ENCODE measurements around the gene TENT4B.
"Not testable (repeated sequence)": the region's sequence is repeated elsewhere in the genome, so short reads cannot be mapped to it uniquely, and the experiment has no call there.

The TENT4B gene

DNA sequence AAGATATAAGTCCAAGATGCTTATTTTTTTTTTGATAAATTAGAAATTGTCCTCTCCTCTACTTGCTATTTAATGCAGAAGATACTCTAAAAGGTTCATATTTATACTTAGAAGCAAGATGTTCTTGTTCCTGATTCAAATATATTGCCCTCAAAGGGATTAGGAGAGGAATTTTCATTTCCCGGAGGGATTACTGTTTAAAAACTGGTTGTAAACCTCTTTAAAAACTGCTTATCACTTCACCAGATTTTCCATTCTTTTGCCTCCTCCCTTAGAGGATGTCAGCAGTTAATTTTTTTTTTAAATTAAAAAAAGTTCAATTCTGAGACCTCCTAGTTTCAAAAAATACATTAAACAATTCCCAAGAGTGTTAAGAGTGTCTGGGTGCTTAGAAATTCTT, 2.8 kb downstream of the TENT4B start:
- DNase-seq: no peak

DNA sequence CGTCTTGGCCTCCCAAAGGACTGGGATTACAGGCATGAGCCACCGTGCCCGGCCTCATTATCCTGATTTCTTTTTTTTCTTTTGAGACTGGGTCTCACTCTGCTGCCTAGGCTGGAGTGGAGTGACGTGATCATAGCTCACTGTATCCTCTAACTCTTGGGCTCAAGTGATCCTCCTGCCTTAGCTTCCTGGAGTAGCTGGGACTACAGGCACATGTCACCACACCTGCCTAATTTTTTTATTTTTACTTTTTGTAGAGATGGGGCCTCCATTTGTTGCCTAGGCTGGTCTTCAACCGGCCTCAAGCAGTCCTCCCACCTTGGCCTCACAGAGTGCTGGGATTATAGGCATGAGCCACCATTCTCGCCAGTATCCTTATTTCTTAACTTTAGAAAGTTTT, 3.5 kb downstream of the TENT4B start:
- DNase-seq: no peak

DNA sequence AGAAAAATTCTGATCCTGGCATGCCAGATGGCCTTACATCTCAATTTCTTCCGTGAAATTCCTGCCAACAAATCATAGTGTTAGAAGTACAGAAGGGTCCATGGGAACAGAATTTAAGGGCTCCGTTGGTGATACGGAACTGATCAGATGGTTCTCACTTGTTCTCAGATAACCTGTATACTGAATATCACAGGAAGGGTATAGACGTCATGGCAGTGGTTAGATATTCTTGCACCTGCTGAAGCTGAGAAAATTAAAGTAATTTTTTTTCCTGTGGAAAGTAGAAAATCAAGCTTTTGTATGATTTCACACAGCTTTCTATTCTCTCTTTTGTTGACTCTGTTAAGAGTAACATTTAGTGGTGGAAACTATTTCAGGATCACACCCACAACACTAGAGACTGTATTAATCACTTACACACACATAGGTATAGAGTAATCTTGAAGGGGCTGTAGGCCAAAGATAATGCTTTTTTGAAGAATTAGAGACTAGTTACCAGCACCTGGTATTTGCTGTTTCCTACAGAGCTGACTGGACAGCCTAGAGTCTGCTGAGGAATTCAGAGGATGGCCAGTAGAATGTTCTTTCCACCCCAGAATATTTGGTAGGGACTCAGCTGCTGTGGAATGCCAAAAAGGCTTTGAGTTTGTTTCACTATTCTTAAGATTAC, 7.5 kb downstream of the TENT4B start:
- no peak for DNase-seq

DNA sequence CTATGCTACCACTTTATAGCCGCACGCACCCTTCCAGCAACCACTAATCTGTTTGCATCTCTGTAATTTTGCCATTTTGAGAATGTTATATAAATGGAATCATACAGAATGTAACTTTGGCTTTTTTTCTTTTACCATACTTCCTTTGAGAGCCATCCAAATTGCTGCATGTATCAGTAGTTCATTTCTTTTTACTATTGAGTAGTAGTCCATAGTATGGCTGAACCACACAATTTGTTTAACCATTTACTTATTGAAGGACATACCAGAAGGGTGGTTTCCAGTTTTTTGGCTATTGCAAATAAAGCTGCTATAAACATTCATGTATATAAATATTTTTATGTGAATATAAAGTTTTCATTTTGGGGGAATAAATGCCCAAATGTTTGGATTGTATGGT, 8.8 kb downstream of the TENT4B start:
- no peak for DNase-seq

DNA sequence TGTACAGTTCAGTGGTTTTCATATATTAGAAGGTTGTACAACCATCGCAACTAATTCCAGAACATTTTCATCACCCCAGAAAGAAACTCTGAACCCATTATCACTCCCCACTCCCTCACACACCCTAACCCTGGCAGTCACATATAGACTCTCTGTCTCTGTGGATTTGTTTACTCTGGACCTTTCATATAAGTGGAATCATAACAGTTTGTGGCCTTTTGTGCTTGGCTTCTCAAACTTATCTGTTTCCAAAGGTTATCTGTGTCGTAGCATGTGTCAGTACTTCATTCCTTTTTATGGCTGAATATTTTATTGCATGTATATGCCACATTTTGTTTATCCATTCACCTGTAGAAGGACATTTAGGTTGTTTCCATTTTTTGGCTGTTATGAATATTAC, 12.4 kb downstream of the TENT4B start:
- no peak for DNase-seq

DNA sequence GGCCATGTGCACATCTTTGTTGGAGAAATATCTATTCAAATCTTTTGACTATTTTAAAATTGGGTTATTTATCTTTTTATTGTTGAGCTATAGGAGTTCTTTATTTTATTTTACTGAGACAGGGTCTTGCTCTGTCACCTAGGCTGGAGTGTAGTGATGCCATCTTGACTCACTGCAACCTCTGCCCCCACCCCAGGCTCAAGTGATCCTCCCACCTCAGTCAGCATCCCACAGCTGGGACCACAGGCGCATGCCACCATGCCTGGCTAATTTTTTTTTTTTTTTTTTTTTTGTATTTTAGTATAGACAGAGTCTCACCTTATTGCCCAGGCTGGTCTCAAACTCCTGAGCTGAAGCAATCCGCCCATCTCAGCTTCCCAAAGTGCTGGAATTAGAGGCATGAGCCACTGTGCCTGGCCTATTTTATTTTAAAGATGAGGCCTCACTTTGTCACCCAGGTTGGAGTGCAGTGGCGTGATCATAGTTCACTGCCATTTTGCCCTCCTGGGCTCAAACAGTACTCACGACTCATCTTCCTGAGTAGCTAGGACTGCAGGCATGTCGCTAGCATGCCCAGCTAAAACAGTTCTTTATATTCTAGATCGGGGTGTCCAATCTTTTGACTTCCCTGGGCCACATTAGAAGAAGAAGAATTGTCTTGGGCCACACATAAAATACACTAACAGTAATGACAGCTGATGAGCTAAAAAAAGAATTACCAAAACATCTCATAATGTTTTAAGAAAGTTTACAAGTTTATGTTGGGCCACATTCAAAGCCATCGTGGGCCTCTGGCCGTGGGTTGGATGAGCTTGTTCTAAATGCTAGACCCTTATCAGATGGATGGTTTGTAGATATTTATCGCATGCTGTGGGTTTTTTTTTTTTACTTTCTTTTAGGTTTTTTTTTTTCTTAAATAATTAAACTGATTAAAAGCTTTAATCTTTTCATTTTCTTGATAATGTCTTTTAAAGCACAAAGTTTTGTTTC, 13.7 kb downstream of the TENT4B start:
- DNase-seq: no peak

DNA sequence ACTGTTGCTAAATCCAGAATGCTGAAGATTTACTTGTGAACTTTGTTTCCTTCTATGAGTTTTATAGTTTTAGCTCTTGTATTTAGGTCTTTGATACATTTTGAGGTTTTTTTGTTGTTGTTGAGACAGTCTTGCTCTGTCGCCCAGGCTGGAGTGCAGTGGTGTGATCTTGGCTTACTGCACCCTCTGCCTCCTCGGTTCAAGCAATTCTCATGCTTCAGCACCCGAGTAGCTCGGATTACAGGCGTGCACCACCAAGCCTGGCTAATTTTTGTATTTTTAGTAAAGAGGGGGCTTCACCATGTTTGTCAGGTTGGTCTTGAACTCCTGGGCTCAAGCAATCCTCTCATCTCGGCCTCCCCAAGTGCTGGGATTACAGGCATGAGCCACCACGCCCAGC, 14.4 kb downstream of the TENT4B start:
- DNase-seq: no peak

DNA sequence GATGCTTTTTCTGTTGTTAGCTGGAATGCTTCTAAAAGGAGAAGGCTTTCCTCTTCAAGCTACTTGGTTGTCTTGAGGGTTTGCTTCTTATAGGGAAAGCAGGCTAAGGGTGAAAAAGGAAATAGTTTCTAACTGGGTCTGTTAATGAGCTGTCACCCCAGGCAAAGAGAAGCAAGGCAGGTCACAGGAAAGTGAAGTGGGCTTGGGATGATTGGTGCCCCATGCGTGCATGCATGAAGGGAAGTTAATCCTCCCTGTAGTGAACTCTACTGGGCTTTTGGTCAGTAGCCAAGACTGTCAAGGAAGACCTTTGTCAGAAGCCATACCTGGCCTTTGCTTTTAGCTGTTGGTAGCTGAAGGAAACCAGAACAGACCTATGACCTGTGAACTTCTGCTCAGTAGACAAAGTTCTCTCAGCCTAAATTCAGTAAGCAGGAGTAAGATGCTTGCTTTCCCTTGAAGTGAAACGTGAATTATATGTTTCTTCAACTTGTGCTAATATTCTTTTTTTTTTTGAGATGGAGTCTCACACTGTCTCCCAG, 16.5 kb downstream of the TENT4B start:
- no peak for DNase-seq

DNA sequence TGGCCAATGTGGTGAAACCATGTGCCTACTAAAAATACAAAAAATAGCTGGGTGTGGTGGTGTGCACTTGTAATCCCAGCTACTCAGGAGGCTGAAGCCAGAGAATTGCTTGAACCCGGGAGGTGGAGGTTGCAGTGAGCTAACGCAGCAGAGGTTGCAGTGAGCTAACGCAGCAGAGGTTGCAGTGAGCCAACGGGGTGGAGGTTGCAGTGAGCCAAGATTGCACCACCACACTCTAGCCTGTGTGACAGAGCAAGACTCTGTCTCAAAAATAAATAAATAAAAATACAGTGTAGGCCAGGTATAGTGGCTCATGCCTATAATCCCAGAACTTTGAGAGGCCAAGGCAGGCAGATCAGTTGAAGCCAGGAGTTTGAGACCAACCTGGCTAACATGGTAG, 18.7 kb downstream of the TENT4B start:
- DNase-seq: not testable (repeated sequence)

DNA sequence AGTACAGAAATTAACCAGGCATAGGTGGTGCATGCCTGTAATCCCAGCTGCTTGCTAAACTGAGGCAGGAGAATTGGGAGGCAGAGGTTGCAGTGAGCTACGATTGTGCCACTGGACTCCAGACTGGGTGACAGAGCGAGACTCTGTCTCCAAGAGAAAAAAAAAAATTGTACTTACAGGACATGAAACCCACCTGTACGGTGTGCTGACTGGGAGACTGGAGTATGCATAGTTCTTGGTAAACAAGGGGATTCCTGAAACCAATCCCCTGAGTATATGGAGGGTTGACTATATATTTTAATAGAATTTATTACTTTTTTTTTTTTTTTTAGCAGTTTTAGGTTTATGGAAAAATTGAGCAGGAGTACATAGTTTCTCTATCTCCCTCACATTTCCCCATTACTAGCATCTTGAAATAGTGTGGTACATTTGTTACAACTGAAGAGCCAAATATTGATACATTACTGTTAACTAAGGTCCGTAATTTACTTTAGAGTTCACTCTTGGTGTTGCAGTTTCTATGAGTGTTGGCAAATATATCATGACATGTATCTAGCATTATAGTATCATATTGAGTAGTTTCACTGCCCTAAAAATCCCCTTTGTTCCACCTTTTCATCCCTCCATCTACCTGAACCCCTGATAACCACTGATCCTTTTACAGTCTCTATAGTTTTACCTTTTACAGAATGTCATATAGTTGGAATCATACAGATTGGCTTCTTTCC, 19.3 kb downstream of the TENT4B start:
- DNase-seq: no peak

DNA sequence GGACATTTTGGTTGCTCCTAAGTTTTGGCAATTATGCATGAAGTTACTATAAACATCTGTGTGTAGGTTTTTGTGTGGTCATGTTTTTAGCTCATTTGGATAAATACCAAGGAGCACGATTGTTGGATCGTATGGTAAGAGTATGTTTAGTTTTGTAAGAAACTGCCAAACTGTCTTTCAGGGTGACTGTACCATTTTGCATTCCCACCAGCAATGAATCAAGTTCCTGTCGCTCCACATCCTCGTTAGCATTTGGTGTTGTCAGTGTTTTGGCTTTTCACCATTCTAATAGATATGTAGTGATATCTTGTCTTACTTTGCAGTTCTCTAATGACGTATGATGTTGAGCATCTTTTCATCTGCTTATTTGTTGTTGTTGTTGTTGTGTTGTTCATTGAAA, 20.2 kb downstream of the TENT4B start:
- no peak for DNase-seq

DNA sequence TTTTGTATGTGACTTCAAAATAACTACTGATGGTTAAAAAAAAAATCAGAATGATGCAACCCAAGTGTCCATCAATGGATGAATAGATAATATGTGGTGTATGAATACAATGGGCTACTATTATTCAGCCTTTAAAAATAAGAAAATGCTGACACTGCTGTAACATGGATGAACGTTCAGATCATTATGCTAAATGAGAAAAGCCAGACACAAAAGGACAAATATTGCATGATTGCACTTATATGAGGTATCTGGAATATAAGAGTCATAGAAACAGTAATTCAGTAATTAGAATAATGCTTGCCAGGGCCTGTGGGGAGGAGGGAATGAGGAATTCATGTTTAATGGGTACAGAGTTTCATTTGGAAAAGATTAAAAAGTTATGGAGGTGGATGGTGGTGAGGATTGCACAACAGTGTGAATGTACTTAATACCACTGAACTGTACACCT, 25.4 kb downstream of the TENT4B start:
- no peak for DNase-seq

DNA sequence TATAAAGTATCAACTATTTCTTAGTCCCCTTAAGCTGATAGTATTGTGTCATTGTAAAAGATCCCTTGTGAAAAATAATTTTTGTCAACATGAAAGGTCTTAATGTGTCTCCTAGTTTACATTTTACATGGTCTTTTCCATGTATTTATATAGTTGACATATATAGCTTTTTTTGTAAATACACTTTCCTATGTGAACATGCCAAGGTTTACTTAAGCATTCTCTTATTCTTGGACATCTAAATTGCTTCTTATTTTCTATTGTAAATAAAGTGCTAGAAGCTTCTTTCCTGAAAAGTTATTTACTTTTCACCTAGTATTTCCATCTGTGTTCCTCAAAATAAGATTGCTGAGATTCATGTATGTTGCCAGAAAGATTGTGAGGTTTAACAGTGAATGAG, 29.3 kb downstream of the TENT4B start:
- DNase-seq: no peak

DNA sequence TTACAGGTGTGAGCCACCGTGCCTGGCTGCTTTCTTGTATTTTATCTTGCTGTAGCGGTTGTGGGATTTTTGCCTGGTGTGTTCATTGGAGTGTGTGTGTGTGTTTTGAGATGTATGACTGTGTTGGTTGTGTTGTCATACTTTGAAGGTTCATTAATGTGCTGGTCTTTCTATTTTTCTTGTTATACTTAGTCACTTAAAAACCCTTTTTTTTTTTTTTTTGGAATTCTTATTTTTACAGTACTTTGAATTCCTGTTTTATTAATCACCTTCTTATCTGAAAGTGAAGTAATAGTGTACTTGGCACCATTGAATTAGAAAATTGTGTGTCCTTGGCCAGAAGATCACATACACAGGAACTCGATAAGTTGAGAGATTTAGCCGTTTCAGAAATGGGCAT, 30.2 kb downstream of the TENT4B start:
- DNase-seq: no peak

DNA sequence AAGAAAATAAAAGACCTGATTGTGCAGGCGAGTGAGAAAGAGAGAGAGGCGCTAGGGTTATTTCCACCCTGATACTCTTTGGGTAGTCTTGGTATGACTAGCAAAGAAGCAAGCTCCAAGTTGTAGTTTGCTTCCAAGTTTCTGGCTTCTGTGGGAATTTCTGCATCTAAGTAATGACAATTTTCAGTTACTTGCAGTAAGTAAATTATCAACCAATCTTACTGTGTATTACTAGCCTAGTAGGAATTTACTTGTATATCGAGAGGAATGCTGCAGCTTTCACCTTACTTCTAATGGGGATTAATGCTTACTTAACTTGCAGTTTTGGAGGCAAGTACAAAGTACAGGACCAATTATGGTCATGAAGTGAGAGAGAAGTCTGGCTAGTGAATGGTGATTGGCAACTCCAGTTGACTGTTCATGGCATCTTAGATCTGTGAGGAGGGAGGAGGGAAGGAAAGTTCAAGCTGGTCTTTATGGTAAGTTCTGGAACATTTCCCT, 31.9 kb downstream of the TENT4B start:
- no peak for DNase-seq

DNA sequence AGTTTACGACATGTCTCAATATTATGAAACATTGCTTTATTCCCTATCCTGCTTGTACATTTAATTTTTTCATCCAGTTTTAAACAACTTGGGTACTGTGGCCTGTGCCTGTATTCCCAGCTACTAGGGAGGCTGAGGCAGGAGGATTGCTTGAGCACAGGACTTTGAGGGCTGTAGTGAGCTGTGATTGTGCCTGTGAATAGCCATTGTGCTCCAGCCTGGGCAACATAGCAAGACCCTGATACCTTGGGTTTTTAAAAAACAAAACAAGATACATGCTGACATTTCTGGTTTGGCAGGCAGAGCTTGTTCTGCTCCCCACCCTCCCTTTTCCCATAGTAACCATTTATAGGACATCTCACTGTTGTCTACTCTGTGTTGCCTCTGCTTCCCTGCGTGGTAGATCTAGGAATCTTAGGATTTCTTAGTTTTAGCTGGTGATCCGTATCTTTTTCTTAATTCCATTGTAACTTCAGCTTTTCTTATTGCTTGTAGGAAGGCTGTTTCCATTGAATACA, 35.6 kb downstream of the TENT4B start:
- DNase-seq: no peak

DNA sequence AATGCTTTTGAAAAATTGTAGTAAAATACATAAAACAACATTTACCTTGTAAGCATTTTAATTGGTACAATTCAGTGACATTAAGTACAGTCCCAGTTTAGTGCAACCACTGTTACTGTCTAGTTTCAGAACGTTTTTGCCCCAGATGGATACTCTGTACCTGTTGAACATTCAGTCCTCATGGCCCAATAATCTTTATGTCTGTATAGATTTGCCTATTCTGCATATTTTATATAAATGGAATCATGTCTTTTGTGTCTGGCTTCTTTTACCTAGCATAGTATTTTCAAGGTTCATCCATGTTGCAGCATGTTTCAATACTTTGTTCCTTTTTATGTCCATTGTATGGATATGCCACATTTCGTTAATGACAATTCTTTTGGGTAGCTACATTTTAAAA, 37.2 kb downstream of the TENT4B start:
- no peak for DNase-seq

DNA sequence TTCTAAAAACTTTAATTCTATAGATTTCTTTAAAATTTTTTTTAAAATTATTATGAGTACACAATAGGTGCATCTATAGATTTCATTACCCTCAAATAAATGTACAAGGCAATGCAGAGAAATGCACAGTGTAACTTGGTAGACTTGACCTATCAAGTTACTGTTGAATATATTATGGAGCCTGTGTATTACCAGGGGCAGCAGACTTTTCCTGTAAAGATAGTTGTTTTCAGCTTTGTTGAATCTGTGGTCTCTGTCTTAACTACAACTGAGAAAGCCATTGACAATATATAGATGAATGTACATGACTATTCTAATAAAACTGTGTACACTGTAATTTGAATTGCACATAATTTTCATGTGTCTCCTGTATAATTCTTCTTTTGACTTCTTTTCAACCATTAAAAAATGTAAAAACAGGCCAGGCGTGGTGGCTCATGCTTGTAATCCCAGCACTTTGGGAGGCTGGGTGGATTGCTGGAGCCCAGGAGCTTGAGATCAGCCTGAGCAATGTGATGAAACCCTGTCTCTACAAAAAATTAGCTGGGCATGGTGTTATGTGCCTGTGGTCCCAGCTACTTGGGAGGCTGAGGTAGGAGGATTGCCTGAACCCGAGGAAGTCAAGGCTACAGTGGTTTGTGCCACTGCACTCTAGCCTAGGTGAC, 39.4 kb downstream of the TENT4B start:
- DNase-seq: no peak

DNA sequence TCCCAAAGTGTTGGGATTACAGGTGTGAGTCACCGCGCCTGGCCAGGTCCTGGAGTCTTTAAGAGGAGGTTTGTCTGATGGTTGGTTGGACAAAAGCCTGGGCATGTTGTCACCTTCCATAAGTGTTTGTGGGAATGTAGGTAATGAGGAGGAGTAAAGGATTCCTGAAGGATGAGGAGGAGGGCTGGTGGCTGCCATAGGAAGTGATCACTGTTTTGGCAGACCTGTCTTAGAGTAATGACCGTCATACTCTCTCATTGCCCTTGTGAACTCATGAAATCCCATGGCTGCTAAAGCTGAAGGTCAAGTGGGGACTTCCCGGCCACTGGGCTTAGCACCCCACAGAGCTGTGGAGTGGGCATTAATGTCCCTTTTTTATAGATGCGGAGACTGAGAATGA, 40.5 kb downstream of the TENT4B start:
- DNase-seq: no peak

DNA sequence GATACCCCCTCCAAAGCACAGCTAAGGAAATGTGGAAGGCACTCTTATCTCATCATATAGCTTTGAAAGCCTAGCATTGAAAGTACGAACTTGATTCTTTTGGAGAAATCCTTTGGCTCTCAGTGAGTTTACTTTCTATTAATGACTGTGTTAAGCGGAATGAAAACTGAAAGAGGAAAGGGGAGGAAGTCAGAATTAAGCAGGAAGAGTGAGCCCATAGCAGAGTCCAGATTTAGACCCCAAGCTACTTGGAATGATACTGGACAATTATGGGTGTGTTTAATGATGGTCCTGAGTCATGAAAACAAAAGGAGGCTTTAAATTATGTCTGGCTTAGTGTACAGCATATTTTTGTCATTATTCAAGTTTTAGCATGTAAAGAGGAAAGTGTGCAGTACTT, 42.2 kb downstream of the TENT4B start:
- no peak for DNase-seq

DNA sequence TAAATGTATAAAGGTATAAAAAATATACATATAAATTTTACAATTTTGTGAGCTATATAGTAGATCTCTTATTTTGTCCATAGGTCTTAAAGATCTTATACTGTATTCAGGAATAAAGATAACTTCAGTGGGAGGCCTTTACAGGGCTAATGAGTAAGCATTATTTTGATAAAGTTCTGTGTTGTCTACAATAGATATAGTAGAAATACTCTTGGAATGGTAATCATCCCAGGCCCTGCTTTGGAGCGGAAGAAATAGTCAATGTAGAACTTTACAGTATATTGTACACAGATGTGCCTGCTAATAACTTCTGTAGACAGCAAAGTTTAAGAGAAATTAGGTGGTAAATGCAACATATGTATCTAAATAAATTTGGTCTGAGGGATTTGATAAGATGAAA, 42.6 kb downstream of the TENT4B start:
- no peak for DNase-seq

DNA sequence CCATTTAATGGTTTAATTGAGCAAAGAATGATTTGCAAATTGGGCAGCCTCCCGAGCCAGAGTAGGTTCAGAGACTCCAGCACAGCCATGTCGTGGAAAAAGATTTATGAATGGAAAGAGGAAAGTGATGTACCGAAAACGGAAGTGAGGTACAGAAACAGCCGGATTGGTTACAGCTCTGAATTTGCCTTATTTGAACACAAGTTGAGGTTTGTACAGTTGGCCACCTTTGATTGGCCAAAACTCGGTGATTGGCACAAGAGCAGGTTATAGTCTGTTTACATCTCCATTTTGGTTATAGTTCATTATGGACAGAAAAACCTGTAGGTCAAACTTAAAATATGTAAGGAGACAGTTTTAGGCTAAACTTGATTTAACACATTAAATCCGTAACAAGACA, 44.5 kb downstream of the TENT4B start:
- no peak for DNase-seq

Measured in GOT3 (cell line).